ENCODE results near the gene SIRT7.

GRCh38 chr17:81863833-81864768 lies 53.9 kb downstream of the SIRT7 start:
- TF ChIP-seq CTCF (IDR thresholded peaks at IDR 0.05) (no peak), POLR2A (IDR thresholded peaks at IDR 0.05) (no peak), POLR2AphosphoS5 (IDR thresholded peaks at IDR 0.05) (no peak)

Measured in gastroesophageal sphincter (tissue), 3 donors.